LNCAP (cell line): Measurements from ENCODE around the gene YPEL4.

Source experiments
- CTCF ChIP-seq: fragments of 450-650 bp; IDR thresholded peaks from 2 replicates; pipeline ENCODE4 v1.5.1; 2017; ENCODE audit warnings: mild to moderate bottlenecking

Gene YPEL4

GRCh38 chr11:57649826-57650738 lies at the start of gene YPEL4:
Gene YPEL4 (minus strand): TSS chr11:57649912. CDS start chr11:57647107, 2,805 bp downstream.
- TF ChIP-seq CTCF = no peak

- no peak for TF ChIP-seq CTCF
These were observed 49.2 kb upstream of the YPEL4 start for GRCh38 chr11:57698843-57699365.

GRCh38 chr11:57681168-57681567 lies 31.5 kb upstream of the YPEL4 start:
- no peak for TF ChIP-seq CTCF

GRCh38 chr11:57680552-57680874 lies 30.8 kb upstream of the YPEL4 start:
- TF ChIP-seq CTCF = no peak

GRCh38 chr11:57679396-57679795 lies 29.7 kb upstream of the YPEL4 start:
- TF ChIP-seq CTCF = no peak

- no peak for TF ChIP-seq CTCF
These were observed 25.6 kb upstream of the YPEL4 start for GRCh38 chr11:57675176-57675941.

- TF ChIP-seq CTCF = no peak
These were observed 24.5 kb upstream of the YPEL4 start for GRCh38 chr11:57674251-57674650.
